G401.6 (cell line): Measurements from ENCODE around the gene DCTN2.
"Not testable (repeated sequence)": the region's sequence is repeated elsewhere in the genome, so short reads cannot be mapped to it uniquely, and the experiment has no call there.

Experiments used
- FAIRE-seq: peaks from 2 replicates; lab custom pipeline; 2012; peaks lifted over from hg19 to GRCh38; lab: Jason Lieb, UNC

DCTN2 gene

DNA sequence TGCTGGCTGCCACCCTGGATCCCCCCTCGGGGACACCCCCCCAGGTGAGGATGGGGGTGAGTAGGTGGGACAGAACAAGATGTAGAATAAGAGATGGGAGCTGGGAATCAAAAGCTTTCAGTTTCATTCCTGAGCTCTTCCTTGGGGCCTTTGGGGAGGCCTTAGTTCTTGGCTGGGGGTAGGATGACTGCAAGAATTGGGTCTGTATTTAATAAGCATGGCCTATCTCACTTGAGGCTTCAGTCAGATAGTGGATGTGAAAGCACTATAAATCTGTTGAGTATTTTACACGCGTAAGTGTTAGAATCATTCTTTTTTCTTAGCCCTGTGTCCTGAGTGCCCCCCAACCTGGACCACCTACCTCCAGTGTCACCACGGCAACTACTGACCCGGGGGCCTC is 19.8 kb downstream of the DCTN2 start:
- no peak for FAIRE-seq

DNA sequence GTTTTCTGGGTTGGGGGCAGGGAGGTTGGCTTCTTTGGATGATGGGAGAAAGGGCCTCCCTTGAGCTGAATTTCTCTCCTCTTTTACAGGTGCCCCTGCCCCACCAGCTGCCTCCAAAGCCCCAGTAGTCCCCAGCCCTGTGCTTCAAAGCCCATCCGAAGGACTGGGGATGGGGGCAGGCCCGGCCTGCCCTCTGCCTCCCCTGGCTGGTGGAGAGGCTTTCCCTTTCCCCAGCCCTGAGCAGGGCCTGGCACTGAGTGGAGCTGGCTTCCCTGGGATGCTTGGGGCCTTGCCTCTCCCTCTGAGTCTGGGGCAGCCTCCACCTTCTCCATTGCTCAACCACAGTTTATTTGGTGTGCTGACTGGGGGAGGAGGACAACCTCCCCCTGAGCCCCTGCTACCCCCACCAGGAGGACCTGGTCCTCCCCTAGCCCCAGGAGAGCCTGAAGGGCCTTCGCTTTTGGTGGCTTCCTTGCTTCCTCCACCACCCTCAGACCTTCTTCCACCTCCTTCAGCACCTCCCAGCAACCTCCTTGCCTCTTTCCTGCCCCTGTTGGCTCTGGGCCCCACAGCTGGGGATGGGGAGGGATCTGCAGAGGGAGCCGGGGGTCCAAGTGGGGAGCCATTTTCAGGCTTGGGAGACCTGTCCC is 20.4 kb downstream of the DCTN2 start:
- no peak for FAIRE-seq

DNA sequence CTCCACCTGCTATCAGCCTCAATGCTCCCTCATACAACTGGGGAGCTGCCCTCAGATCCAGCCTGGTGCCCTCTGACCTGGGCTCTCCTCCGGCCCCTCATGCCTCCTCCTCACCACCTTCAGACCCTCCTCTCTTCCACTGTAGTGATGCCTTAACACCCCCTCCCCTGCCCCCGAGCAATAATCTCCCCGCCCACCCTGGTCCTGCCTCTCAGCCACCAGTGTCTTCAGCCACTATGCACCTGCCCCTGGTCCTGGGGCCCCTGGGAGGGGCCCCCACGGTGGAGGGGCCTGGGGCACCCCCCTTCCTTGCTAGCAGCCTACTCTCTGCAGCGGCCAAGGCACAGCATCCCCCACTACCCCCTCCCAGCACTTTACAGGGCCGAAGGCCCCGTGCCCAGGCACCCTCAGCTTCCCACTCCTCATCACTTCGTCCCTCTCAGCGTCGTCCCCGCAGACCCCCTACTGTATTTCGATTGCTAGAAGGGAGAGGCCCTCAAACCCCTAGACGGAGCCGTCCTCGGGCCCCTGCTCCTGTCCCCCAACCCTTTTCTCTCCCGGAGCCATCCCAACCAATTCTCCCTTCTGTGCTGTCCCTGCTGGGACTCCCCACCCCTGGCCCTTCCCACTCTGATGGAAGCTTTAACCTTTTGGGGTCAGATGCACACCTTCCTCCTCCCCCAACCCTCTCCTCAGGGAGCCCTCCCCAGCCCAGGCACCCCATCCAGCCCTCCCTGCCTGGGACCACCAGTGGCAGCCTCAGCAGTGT is 21.2 kb downstream of the DCTN2 start:
- FAIRE-seq, result no peak

DNA sequence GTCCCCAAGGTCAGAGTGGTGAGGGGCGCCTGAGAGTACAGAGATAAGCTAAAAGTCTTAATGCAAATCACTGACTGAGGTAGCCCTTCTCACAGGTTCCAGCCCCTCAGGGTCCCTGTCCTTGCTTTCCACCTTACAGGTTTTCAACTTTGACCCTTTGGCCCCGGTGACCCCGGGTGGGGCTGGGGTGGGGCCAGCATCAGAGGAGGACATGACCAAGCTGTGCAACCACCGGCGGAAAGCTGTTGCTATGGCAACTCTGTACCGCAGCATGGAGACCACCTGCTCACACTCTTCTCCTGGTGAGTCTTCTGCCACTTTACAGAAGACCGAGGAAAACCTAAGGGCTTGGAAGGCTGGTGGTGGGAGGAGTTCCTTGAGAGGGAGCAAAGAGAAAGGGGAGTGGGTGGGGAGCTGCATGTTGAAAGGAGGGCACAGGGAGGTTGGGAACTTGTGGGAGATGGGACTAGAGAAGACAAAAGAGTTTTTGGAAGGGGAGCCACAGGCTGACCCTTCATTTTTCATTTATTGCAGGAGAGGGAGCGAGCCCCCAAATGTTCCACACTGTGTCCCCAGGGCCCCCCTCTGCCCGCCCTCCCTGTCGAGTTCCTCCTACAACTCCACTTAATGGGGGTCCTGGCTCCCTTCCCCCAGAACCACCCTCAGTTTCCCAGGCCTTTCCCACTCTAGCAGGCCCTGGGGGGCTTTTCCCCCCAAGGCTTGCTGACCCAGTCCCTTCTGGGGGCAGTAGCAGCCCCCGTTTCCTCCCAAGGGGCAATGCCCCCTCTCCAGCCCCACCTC is 22.0 kb downstream of the DCTN2 start:
- no peak for FAIRE-seq

DNA sequence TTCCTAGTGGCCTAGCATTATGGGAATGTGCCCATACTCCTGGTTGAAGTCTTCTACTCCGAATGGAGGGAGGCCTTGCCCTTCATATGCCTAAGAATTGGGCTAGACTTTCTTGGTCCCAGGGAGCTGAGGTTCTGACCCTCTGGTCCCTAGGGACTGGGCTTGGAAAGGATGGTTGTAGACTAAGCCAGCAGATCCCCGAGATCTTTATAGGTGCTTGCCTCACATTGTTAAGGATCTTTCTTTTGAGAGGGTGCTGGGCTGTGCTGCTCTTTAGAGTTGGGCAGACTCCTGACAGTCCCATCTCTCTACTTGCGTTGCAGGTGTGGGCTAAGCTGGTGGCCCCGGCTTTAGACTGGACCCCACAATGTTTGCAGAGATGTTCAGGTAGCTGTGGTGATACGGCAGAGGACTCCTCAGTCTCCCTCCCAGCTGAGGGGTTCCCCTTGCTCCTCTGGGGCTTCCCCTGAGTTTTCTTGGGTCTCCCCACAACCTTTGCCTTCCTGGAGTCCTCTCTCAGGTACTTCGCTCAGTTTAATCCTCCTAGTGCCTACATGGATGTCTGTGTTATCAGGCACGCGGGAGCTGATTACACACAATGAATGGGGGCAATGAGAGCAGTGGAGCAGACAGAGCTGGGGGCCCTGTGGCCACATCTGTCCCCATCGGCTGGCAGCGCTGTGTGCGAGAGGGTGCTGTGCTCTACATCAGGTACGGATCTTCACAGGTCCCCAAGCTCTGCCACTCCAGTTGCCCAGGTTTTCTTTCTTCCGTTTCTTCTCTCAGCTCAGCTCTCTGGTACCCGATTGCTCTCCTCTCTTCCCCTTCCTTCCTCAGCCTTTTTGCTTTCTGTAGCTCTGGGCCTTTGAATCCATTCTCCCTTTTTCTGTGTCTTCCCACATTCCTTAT is 23.0 kb downstream of the DCTN2 start:
- no peak for FAIRE-seq

DNA sequence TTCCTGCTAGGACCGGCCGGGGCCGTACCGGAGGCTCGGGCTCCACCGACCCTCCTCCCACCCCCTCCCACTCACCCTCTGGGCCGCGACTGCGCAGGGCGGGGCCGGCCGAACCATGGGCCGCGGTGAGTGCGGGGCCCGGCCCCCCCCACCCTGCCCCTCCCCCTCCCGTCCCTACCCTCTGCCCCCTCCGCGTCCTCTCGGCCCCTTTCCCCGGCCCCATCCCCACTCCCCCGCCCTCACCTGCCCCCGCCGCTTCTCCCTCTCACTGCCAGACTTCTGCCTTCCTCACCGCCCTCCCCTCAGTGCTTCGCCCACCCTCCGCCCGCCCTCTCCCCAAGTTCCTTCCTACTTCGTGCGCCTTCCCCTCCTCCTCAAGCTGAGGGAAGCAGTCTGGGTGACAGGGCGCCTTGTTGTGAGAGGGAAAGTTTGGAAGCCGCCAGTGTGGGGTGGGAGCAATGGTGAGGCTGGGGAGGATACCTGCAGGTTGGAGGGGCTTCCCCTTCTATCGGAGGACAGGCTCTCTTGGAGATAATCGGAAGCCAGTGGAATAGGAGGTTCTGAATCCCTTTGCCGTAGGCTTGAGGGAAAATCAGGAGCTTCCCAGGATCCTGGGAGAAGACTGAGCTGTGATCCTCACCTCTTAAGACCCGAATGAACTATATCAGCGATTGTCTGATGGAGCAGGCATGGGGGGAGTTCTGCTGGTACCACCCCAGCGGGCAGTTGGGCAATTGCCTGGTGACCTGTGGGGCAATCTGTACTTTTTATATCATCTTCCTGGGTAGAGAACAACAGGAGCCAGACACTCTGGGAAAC is 23.9 kb downstream of the DCTN2 start:
- FAIRE-seq, result no peak

DNA sequence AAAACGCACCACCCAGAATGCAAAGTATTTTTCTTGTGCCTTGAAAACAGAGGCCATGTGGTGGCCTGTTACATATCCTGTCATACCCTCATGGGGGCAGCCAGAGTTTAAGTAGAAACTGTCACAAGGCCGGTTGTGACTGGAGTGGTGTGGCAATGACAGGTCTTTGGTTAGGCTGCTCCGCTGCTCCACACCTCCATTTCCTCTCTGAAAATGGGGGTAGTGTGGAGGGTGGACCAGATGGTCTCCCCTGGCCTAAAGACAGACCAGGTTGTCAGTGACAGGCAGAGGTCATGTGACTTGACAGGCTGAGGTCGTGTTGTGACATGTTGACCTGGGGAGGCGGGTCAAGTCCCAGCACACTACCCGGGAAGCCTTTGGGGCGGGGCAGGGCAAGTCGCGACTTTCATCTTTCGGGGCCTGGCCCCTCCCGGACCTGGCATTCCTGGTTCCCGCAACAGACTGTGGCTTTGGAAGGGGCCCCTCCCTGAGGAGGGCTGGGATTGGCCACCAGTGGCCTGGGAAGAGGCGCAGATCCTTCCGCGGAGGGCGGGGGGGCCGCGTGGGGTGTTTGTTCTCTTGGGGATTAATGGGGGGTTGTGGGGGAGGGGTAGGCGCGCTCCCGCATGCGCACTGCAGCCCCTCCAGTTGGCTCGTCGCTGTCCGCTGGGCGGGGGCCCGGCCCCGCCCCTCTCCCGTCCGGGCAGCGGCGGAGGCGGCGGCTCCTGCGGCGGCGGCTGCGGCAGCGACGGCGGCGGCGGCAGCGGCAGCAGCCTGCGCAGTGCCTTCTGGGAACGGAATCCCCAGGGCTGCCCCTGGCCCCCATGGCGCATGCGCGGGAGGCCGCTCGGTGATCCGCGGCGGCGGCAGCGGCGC is 24.7 kb downstream of the DCTN2 start, which contains the start of gene MBD6:
Gene MBD6, plus strand, starts transcription at position 814 of the 876 bp plus-strand sequence. CDS start 1,480 bp downstream, outside the sequence.
- no peak for FAIRE-seq

DNA sequence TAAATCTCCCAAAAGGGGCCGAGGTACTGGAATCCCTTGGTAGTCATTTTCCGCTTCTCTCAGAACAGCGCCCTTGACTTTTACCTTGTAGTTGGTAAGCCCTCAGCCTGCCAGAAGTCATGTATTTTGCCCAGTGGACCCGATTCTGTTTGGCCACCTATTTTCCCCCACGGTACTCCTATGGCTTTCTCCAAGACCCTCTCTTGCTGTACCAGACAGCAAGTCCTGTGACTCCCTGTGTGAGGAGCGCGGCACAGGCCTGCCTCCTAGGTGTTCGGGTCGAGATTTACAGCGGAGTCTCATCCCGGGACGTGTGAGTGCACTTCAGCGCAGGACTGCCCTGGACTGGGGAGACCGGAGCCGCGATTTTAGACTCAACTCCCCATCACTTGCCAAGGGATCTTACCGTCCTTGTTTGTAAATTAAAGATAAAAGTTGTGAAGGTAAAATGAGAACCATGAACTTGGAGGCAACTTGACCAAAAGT is 25.4 kb downstream of the DCTN2 start:
- FAIRE-seq, result no peak

DNA sequence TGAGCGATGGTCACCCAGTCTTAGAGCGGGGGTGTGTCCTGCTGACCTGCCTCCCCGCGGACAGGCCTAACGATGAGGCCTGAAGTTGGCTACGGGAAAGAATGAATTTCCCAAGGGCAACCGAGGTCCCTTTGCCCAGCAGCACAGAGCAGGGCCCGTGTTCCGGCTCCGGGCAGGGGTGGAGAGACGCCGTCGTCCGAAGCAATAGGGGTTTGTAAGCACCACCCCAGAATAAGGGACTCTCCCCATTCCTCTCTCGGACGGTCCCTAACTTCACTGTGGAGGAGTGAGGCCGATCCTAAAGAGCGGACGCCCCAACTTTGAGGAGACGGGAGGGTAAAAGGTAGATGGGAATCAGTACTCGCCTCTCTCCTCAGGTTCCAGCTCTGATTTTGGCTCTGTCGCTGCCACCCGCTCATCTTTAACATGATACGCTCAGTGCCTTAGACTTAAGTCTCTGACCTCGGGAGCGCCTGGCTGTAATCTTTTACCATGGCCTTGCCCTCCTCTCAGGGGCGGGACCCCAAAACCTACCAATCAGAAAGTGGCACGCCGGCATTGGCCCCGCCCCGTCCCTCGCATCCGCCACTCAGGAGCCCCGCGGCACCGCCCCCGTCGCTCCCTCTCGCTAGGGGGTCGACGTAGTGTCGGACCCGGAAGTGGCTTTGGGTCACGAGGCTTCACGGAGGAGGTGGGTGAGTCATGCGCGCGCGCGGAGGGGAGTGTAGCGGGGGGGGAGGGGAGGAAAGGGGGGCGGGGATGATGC is 26.8 kb downstream of the DCTN2 start, which contains the start of gene DDIT3:
Gene DDIT3, minus strand, starts transcription at position 462 of the 766 bp plus-strand sequence. CDS start 3,108 bp downstream, outside the sequence.
- FAIRE-seq, result peak; percentile 97

DNA sequence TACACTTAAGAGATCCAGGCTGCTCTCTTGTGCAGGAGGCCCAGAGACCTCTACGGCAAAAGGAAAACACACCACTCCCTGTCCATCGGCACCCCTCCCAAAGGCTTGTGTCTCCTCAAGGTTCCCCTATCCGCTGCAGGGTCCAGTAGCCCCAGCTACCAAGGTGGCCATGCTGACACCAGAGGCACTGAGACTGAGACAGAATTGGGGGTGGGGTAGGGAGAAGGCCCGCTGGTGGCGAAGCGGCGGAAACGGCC is 27.3 kb downstream of the DCTN2 start:
- FAIRE-seq, result no peak

DNA sequence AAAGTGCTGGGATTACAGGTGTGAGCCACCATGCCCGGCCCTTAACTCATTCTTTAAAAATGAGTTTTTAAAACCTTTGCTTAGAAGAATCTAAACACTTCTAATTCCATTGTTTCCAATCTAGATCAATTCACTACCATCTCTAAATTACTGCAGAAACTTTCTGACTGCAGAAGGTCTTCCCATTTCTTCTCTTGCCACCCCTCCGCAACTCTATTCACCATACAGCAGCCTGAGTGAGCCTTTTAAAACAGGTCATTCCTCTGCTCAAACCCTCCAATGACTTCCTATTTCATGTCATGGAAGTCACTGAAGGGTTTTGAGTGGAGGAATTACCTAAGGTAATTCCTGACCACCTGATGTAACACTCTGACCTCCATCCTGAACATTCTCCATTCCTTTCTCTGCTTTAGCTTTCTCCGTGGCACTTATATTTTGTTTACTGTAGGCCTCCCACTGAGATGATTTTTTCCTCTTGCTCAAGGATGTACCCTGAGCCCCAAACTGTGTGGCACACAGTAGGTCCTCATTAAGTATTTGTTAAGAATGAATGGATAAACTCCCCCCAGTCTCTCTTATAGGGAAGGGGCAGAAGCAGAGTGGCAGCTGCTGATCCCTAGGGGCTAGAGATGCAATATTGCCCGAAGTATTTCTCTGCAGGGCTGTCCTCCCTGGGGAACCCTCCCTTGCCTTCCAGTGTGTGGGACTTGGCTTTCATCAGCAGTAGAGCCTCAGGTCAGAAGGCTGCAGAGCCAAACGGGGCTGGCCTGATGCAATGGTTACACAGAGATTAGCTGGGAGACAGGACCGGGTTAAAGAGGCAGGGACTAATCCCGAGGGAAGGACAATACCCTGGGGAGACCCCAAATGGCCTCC is 27.8 kb downstream of the DCTN2 start:
- no peak for FAIRE-seq

DNA sequence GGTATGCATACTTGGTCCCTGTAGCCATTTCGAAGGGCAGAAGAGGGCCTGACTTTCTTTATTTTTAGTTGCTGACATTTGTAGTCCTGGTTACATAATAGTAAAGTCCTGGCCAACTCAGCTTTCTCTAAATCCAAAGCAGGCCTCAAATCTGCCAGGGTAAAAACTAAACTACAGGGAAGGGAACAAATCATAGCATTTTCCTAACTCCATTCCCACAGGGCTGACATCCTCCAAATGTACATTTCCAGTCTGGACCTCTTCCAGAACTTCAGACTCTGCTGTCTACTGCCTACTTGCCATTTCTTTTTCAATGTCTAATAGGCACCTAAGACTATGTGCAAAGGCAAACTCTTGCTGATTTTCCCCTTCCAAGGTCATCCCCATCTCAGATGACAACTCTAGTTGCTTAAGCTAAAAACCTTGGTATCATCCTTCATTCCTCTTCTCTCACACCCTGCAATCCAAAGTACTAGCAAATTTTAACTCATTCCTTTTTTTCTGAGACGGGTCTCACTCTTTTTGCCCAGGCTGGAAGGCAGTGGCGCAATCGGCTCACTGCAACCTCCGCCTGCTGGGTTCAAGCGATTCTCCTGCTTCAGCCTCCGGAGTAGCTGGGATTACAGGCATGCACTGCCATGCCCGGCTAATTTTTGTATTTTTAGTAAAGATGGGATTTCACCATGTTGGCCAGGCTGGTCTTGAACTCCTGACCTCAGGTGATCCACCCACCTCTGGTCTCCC is 28.6 kb downstream of the DCTN2 start:
- FAIRE-seq, result no peak

DNA sequence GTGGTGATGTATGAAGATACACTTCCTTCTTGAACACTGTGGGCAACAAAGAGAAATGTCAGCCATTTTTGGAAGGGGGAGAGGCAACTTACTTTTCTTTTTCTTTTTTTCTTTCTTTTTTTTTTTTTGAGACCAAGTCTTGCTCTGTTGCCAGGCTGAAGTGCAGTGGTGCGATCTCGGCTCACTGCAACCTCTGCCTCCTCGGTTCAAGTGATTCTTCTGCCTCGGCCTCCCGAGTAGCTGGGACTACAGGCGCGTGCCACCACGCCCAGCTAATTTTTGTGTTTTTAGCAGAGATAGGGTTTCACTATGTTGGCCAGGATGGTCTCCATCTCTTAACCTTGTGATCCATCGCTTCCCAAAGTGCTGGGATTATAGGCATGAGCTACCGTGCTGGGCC is 29.3 kb downstream of the DCTN2 start:
- FAIRE-seq, result not testable (repeated sequence)

DNA sequence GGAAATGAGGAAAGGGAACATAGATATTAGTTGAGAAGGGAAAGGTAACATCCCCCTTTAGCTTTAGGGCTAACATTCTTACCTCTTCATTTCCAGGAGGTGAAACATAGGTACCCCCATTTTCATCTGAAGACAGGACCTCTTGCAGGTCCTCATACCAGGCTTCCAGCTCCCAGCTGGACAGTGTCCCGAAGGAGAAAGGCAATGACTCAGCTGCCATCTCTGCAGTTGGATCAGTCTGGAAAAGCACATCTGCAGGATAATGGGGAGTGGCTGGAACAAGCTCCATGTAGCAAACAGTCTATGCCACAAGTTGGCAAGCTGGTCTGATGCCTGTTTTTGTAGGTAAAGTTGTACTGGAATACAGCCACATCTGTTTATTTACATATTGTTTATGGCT is 29.8 kb downstream of the DCTN2 start:
- FAIRE-seq, result no peak

DNA sequence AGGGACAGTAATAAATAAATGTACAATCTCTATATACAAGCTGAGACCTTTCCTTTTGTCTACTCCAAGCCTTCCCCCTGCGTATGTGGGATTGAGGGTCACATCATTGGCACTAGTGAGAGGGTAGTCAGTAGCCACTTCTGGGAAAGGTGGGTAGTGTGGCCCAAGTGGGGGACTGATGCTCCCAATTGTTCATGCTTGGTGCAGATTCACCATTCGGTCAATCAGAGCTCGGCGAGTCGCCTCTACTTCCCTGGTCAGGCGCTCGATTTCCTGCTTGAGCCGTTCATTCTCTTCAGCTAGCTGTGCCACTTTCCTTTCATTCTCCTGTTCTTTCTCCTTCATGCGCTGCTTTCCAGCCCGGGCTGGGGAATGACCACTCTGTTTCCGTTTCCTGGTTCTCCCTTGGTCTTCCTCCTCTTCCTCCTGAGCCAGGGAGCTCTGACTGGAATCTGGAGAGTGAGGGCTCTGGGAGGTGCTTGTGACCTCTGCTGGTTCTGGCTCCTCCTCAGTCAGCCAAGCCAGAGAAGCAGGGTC is 30.3 kb downstream of the DCTN2 start:
- no peak for FAIRE-seq

DNA sequence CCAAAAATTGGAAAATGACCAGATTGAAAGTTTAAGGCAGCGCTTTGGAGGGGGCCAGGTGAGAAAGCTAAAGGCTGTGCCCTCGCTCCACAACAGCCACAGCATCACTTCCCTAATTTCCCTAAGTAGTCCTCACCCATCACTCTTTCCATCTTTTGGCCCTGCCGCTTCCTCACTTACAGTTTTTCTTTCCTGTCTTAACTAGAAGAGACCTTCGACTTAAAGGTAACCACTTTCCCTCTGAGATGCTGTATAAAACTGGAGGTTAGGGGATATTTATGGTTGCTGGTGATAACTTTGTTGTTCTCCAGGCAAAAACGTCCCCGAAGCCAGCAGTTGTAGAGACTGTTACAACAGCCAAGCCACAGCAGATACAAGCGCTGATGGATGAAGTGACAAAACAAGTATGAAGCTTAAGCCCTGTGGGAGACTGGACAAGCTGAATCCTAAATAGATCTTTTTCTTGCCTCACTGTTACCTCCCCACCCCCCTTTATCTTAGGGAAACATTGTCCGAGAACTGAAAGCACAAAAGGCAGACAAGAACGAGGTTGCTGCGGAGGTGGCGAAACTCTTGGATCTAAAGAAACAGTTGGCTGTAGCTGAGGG is 31.0 kb downstream of the DCTN2 start:
- FAIRE-seq, result no peak

DNA sequence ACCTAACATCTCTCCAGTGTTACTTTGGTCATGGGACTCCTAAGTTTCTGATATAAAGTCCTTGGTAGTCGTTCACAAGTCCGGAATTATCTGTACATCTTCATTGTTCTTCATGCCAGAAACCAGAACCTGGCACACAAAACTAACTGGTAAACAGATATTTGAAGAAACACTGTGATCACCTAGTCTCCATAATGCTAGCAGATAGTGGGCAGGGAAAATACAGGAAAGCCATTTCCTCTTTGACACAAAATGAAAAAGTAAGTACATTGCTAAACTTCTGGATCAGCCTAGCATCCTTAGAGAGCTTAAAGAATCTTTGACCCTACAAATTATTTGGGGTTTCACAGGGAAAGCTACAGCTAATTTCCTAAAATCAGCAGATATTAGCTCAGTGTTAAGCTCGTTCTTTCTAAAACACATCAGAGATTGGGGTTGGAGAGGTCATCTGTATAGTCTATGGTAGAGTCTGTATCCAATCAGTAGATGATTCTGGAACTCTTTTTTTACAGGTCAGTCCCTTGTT is 31.5 kb downstream of the DCTN2 start:
- no peak for FAIRE-seq
